OCI-M1 (cell line): ENCODE data around the gene SLC2A6.

Source experiments
- DNase-seq: peaks from one replicate; lab custom pipeline; 2025; lab: John Stamatoyannopoulos, UW

Gene SLC2A6

GRCh38 chr9:133477461-133477860, 1.4 kb downstream of the SLC2A6 start:
- DNase-seq: no peak

DNA sequence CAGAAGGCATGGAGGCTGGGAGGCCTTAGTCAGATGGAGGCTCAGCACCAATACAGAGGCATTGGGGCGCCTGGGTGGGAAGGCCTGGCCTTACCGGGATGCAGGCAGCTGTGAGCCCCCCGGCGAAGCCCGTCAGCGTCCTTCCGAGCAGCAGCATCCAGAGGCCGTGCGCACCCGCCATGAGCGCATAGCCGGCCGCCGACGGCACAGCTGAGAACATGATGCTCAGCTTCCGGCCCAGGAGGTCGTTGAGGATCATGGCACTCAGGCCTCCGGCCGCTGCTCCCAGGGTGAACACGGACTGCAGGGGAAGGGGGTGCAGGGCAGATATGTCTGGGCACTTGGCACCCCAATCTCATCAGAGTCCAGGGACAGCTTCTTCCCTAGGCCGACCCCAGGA, 2.0 kb downstream of the SLC2A6 start:
- no peak for DNase-seq

DNA sequence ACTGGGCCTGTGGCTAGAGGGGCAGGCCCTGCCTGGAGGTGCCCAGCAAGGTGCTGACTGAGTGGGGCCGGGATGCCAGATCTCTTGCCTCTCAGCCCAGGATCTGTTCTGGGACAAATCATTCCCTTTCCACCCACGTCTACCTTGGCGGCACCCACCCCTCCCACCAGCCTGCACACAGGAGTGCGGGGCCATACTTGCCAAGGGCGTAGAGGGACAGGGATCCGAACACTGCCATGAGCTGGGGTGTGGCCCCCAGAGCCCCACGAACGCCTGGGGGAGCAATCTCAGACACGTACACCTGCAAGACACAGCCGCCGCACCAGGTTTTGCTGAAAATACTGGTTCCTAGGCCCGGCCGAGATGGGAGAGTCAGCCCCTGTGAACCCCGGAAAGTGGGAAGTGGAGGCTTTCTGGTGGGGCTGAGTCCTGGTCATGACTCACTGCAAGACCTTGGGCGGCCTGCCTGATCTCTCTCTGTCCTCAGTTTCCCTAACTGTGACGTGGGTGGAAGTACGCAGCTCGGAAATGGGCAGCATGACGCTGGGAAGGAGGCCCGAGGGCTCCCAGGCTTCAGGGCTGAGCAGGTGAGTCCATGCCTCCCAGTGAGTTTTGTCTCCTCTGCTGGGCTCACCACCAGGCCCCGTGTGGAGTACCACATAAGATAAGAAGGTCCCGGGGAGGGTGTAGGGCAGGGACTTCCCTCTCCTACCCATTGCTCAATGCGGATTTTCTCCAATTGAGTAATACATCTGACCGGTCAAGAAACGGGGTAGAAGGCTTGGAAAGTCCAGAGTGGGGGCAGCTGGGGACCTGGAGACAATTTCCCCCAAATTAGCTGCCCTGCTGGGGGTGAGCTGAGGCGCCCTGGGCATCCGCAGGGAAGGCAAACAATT, 2.6 kb downstream of the SLC2A6 start:
- DNase-seq: peak; percentile 76

- no peak for DNase-seq
Observed at GRCh38 chr9:133475292-133476012, 3.4 kb downstream of the SLC2A6 start.

- no peak for DNase-seq
Observed at GRCh38 chr9:133474853-133475252, 4.0 kb downstream of the SLC2A6 start.

DNA sequence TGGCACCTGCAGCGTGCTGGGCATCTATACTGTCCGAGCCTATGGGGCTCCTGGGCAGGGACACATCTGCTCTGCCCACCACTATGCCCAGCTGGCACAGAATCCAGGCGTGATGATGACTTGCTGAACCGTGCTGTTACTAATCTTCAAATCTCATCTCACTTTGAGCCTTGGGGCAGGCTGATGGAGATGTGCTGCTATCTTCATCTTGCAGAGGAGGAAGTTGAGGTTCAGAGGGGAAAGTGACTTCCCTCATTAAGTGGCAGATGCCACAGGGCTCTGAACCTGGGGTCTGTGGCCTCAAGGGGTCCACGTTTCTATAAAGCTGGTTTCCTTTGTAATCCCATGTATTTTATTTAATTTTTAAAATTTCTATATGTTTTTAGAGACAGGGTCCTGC, 4.7 kb downstream of the SLC2A6 start:
- DNase-seq: peak; percentile 22

GRCh38 chr9:133473743-133474142, 5.2 kb downstream of the SLC2A6 start:
- DNase-seq: no peak

- no peak for DNase-seq
Observed at GRCh38 chr9:133472753-133473378, 6.0 kb downstream of the SLC2A6 start.

DNA sequence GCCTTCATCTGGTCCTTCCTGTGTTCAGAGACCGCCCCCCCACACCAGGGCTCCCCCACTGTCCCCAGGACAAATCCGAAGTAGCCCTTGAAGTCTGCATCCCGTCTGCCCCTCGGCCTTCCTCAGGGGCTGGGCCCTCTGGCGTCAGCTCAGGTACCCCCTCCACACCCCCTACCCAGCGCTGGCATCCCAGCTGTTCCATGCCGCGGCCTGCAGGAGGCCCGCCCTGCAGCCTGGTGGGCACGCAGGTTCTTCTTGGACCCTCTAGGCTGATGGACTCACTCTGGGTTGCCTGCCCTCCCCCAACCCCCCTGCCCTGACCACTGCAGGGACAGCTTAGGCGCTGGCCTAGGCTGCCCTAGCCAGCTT, 6.6 kb downstream of the SLC2A6 start:
- no peak for DNase-seq

DNA sequence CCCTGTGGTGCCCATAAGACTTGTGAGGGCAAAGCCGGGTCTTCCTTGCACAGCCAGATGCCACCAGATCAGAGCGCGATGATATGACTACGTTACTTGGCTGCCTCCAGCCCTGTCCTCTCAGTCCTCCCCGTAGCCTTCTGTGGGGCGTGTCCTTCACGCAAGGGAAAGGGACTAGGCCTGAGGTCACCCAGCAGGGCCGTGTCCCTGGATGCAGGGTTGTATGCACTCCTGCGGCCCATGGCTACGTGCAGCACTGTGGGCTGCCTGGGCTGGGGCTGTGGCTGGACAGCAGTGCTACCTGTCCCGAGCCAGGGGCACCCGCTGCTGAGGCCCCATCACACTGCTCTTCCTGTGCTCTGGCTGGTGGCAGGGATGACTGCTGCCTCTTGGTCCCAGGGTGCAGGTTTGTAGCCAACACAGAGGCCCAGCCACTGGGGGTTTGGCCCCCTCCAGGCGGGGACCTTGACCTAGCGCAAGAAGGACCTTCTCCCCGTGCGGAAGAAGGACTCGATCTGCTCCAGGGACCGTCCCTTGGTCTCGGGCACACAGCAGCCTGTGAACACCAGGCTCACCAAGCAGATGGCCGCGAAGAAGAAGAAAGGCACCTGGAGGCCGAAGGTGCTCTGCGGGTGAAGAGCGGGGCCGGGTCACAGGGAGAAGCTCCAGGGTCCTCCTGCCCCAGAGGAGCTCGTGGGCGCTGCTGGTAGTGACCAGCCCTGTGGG, 7.2 kb downstream of the SLC2A6 start:
- DNase-seq: no peak

GRCh38 chr9:133470988-133471387, 7.9 kb downstream of the SLC2A6 start:
- DNase-seq: peak; percentile 18

GRCh38 chr9:133470427-133470924, 8.4 kb downstream of the SLC2A6 start:
- DNase-seq: no peak

DNA sequence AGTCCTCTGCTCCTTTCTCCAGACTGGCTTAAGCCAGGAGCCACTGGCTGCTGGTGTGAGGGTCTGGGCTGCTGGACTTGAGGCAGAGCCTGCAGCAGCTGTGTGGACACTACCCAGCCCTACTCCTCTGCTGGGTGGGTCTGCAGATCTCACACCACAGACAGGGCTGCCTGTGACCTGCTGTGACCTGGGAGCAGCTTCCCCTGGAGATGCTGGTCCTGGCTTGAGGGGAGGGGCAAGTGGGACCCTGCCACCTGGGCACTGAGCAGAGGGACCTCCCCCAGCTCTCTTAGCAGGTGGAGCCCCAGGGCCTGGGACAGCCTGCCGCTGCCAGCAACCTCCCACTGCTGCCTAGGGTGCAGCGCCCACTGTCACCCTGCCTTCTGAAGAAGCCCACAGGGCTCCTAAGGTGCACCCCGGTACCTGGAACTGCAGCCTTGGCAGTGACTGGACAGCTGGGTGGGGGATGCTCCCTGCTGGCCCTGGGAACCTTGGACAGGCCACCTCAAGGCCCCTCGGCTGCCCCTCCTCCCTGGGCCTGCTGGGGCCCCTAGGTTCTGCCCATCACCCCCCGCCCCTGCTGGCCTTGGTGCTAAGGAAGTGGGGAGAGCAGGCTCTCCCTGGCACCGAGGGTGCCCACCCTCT, 10.0 kb downstream of the SLC2A6 start:
- no peak for DNase-seq

- DNase-seq: no peak
Observed at GRCh38 chr9:133468374-133468773, 10.5 kb downstream of the SLC2A6 start.

DNA sequence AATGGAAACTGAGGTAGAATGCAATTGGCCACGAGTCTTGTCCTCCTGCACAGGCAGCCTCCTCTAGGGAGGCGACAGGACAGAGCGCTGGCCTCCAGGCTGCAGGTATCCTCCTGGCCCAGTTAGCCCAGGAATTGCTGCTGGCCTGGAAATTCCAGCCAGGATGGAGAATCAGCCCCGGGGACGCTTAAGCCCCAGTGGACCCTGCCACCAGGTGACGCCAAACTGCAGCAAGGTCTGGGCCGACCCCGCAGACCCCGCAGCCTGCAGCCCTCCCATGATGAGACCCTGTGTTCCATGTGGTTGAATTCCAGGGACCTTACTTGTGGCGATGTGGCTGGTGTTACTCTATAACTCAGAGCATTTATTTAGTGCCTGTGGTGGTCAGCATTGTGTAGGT, 11.8 kb downstream of the SLC2A6 start:
- DNase-seq: no peak

- peak; percentile 12 for DNase-seq
Observed at GRCh38 chr9:133465984-133466383, 12.9 kb downstream of the SLC2A6 start.

GRCh38 chr9:133464638-133465037, 14.3 kb downstream of the SLC2A6 start:
- DNase-seq: no peak

DNA sequence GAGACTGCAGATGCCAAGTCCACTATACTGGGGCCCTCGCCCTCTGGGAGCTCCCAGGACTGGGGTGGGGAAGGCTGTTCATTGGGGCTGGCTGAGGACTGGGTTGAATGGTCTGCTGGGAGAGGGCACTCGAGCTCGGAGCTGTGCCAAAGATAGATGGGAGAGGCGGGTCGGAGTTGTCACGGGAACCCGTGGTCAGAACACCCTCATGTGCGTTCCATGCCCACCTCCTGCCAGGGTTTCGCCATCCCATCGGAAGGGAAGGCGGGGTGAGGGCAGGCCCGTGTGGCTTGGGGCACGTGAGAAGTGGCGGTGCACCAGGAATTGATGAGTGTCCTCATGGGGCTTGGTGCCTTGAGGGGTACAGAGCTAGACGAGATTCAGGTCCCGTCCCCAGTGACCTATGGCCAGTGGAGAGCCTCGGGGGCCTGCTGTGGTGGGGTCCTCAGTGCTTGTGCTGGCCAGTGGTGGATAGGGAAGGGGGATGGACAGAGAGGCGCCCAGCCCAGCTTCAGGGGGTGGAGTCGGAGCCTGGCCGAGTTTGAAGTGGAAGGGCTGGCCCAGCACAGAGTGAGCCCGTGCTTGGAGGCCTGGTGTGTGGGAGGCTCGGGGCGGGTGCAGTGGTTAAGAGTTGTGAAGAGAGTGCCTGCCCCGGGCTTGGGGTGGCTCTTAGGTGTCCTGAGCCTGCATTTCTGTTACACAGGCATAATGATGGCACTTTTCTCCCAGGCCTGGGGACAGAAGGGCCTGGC, 14.9 kb downstream of the SLC2A6 start:
- DNase-seq: peak; percentile 60

DNA sequence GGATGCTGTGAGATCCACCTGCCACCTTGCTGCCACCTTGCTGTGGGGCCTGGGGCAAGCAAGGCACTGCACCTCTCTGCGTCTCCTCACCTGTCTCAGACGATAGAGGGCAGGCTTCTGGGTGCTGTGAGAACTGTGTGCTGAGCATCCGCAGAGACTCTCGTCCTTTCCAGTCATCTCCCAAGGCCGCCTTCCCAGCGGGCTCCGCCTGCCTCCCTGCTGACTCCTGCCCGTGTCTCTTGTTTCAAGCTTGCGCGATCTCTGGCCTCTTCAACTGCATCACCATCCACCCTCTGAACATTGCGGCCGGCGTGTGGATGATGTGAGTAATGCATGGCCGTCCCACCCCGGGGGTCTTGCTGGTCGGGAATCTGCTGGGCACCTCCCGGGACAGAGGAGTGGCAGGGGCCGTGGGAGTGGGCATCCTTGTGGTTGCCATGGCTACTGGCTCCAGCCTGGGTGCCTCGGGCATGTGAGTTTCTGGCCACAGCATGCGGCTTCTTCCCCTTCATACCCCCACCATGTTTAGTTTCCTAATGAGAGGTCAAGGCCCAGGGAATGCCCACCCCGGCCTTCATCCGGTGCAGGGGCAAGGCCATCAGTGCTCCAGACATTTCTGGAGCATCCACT, 15.6 kb downstream of the SLC2A6 start:
- no peak for DNase-seq

DNA sequence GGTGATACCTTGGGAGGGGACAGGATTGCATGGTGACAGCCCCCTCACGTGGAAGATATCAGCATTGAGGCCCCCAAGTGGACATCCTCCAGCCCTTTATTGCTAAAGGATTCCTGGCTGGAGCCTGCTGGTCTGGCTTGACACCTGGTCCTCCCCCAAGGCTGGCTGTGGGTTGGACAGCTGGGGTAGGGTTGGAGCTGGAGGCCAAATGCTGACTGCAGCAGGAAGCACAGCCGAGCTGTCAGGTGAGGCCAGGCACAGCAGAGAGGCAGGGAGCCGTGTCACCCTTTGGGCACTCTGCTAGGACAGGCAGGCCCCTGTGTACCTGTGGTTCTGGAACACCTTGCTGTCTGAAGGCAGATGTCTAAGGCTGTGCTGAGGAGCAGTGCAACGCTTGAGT, 16.9 kb downstream of the SLC2A6 start:
- no peak for DNase-seq
